HG03469 (cell line): Measurements from ENCODE around the gene AKIP1.
"Not testable (repeated sequence)": the region's sequence is repeated elsewhere in the genome, so short reads cannot be mapped to it uniquely, and the experiment has no call there.

ENCODE experiments used
- ATAC-seq: cut with Tn5 transposase; IDR thresholded peaks from one replicate; pipeline ENCODE4 v1.9.1; 2021; ENCODE audit warnings: mild to moderate bottlenecking, moderate library complexity, moderate number of reproducible peaks; ENCODE audit not compliant: unreplicated experiment

The AKIP1 gene

DNA sequence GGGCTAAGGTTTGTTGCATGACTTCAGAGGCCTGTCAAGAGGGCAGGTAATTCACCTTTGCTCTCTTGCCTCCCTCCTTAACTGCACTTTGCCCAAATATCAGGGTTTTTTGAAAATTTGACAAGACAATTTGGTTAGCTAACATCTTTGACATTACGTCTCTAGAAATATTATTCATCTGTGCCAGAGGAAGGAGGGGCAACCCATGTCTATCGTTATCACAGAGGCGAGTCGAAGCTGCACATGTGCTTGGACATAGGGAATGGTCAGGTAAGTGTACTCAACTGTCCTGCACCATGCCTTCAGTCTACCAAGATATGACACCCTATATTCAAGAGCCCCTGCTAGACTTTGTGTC is 3.7 kb downstream of the AKIP1 start:
- ATAC-seq = no peak

DNA sequence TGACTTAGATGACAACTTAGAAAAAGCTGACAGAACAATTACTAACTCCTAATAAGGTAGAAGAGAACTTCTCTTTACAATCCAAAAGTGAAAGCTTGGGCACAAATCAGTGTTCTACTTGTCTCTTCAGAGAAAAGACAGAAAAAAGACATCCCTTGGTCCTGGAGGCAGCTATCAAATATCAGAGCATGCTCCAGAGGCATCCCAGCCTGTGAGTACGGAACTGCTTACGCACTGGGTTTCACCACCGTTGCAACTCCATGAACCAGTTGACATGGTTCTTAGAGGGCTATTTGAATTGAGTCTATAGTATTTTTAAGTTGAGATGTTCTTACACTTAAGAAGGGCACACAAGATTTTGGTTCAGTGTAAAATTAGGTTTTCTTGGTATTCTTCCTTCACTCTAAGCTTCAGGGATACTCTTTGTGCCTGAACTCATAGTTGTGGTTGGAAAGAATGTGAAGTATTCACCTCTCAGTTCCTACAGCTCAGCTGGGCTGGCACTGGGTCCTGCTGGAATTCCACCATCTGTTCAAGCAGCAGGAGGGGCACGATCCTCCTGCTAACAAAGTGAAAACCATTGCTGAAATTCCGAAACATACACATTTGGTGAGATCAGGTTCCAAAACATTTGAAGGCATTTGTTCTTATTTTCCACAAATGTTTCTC is 6.3 kb downstream of the AKIP1 start:
- no peak for ATAC-seq

GRCh38 chr11:8922691-8923090 is 11.7 kb downstream of the AKIP1 start:
- ATAC-seq = no peak

- ATAC-seq = no peak
These were observed 14.7 kb downstream of the AKIP1 start for GRCh38 chr11:8925711-8926110.

GRCh38 chr11:8926236-8926635 is 15.2 kb downstream of the AKIP1 start:
- ATAC-seq = no peak

GRCh38 chr11:8927233-8927632 is 16.2 kb downstream of the AKIP1 start:
- ATAC-seq = no peak

- ATAC-seq = no peak
These were observed 17.2 kb downstream of the AKIP1 start for GRCh38 chr11:8928205-8928604.

GRCh38 chr11:8928981-8929615 is 18.1 kb downstream of the AKIP1 start:
- ATAC-seq = no peak

- no peak for ATAC-seq
These were observed 19.6 kb downstream of the AKIP1 start for GRCh38 chr11:8930456-8931175.

DNA sequence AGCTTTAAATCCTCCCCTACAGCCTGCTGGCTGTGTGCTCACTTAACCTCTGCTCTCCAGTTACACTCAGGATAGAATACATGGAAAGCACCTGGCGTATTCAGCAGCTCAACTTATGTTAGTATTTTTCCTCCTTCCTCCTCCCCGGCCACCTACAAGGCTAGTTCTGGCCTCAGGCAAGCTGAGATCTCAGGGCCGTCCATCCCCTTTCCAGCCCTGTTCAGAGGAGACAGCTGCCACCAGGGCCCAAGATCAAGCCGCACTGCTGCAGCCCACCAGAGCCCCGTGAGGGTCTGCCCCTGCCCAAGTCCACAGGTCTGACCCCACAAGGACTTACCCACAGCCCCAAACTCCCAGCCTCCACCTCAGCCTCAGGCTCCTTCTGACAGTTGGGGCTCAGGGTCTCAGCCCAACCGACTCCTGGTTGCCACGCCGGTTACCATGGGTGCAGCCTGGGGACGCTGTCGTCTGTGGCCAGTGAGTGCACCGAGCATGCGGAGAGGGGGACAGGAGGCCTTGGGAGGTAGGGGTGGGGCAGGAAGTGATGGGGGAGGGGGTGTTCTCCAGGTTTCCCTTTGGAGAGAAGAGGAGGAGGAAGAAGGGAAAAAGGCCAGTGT is 21.7 kb downstream of the AKIP1 start, which contains the start of gene C11orf16:
C11orf16 (minus strand) TSS at position 384 of the 617 bp plus-strand sequence. CDS start 639 bp downstream, outside the sequence.
- no peak for ATAC-seq

GRCh38 chr11:8933931-8934330 is 22.9 kb downstream of the AKIP1 start:
- ATAC-seq = no peak

DNA sequence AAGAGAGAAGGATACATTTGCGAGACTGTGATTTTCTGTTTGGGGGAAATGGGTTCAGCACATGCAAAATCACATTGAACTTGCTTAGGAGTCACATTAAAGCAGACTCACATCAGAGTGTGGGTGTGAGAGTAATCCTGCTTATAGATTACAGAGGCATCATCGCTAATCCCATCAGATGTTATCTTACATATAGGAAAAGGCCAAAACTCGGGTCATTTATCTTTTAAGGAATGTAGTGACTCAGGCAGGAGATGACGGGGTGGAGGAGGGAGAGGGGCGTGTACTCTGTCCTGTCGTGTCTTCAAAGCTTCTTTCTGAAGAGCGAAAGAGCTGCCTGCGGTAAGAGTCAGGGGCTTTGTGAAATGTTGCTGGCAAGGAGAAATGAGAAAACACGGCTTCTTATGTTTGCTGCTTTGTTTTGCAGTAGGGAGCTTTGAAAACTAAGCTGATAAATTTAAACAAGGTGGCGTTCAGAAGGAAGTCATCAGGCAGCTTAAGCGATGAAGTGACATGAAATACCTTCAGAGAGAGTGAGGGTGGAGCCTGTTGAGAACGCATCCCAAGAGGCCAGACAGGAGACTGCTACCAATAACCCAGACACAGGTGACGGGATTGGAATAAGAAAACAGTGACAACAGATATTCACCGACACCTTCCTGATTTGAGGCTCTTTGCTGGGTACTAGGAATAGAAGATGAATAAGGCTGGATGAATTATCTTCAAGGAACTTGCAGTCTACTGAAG is 23.9 kb downstream of the AKIP1 start:
- no peak for ATAC-seq

DNA sequence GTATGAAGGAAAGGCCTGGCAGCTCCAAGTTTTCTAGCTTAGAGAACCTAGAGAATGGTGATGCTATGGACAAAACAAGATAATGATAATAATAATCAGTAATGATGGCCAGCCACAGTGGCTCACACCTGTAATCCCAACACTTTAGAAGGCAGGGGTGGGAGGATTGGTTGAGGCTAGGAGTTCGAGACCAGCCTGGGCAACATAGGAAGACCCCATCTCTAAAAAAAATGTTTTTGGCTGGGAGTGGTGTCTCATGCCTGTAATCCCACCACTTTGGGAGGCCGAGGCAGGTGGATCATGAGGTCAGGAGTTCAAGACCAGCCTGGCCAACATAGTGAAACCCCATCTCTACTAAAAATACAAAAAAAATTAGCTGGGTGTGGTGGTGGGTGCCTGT is 24.8 kb downstream of the AKIP1 start:
- ATAC-seq = not testable (repeated sequence)

- no peak for ATAC-seq
These were observed 26.2 kb downstream of the AKIP1 start for GRCh38 chr11:8937159-8937558.

GRCh38 chr11:8937659-8938058 is 26.7 kb downstream of the AKIP1 start:
- ATAC-seq = no peak

DNA sequence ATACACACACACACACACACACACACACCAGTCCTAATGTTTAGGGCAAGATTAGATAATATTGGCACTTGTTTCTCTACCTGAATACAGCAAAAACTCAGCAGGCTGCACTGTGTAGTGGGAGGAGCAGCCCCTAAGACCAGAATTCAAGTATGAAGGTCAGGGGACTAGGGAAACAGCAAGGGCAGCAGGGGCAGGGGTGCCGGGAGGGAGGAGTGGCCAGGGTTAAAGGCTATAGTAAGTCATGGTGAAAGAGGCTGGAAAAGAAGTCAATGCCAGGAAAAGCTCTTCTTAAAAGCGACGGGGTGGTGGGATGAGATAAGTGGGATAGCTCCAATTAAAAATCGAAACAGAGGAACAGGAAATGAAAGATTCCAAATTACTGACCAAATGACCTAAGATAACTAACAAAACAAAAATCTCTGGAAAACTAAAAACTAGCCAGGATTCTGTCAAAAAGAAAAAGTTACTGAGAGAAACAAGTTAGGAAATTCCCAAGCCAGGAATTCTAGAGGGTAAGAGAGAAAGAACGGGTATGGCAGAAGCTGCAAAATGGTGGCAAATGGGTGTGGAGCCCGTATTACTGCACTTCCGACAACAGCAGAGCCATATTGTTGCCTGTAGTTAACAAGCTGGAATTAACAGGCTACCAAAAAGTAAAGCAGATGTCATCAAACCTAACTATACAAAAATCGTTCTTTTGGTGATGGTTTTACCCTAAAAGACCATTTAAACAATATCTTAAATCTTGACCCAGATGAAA is 30.5 kb downstream of the AKIP1 start:
- ATAC-seq = no peak

- no peak for ATAC-seq
These were observed 31.6 kb downstream of the AKIP1 start, which contains the start of gene ASCL3 for GRCh38 chr11:8942518-8943066. Gene ASCL3 (minus strand): TSS chr11:8943016. CDS start chr11:8938161, 4,855 bp downstream.

GRCh38 chr11:8947230-8947943 is 36.4 kb downstream of the AKIP1 start:
- ATAC-seq = no peak

- no peak for ATAC-seq
These were observed 37.9 kb downstream of the AKIP1 start for GRCh38 chr11:8948886-8949285.
